HG02759 (cell line): ENCODE measurements around the gene TMEM178B.

ENCODE experiments used
- ATAC-seq: cut with Tn5 transposase; IDR thresholded peaks from one replicate; pipeline ENCODE4 v1.9.1; 2021; ENCODE audit warnings: mild to moderate bottlenecking, moderate library complexity; ENCODE audit not compliant: unreplicated experiment

The TMEM178B gene

GRCh38 chr7:141220263-141220880, 146.5 kb downstream of the TMEM178B start:
- ATAC-seq: no peak

GRCh38 chr7:141221007-141221612, 147.2 kb downstream of the TMEM178B start:
- no peak for ATAC-seq

GRCh38 chr7:141225916-141226618, 152.2 kb downstream of the TMEM178B start:
- ATAC-seq: no peak

- ATAC-seq: no peak
Observed at GRCh38 chr7:141227454-141227853, 153.6 kb downstream of the TMEM178B start.

GRCh38 chr7:141228482-141228881, 154.6 kb downstream of the TMEM178B start:
- no peak for ATAC-seq

- no peak for ATAC-seq
Observed at GRCh38 chr7:141231018-141231792, 157.3 kb downstream of the TMEM178B start.

GRCh38 chr7:141232286-141233051, 158.6 kb downstream of the TMEM178B start:
- no peak for ATAC-seq

- no peak for ATAC-seq
Observed at GRCh38 chr7:141234335-141235105, 160.7 kb downstream of the TMEM178B start.

GRCh38 chr7:141235656-141236055, 161.8 kb downstream of the TMEM178B start:
- no peak for ATAC-seq

- no peak for ATAC-seq
Observed at GRCh38 chr7:141238596-141239243, 164.9 kb downstream of the TMEM178B start.

GRCh38 chr7:141239661-141240060, 165.8 kb downstream of the TMEM178B start:
- no peak for ATAC-seq

- ATAC-seq: no peak
Observed at GRCh38 chr7:141242568-141242967, 168.7 kb downstream of the TMEM178B start.

GRCh38 chr7:141243368-141243767, 169.5 kb downstream of the TMEM178B start:
- ATAC-seq: no peak

GRCh38 chr7:141244435-141244834, 170.6 kb downstream of the TMEM178B start:
- no peak for ATAC-seq

- ATAC-seq: no peak
Observed at GRCh38 chr7:141246426-141246825, 172.6 kb downstream of the TMEM178B start.

GRCh38 chr7:141251180-141251579, 177.3 kb downstream of the TMEM178B start:
- ATAC-seq: no peak

- ATAC-seq: no peak
Observed at GRCh38 chr7:141251957-141252356, 178.1 kb downstream of the TMEM178B start.

GRCh38 chr7:141257597-141257996, 183.7 kb downstream of the TMEM178B start:
- no peak for ATAC-seq

GRCh38 chr7:141258559-141258958, 184.7 kb downstream of the TMEM178B start:
- ATAC-seq: no peak
